ENCODE data around the gene SEMA5A.

SEMA5A gene

DNA sequence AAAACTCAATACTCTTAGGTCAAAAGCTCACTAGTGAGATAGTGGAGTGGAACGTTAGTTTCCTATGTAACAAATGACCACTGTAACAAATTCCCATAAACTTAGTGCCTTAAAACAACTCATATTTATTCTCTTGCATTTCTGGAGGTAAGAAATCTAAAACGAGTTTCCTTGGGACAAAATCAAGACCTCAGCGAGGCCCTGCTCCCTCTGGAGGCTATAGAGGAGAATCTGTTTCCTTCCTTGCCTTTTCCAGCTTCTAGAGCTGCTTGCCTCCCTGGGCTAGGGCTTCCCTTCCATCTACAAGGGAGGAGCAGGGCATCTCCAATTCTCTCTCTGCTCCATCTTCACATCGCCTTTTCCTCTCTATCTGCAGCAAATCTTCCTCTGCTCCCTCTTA lies 32.0 kb downstream of the SEMA5A start:
- no peak for DNase-seq

- DNase-seq, result no peak
Observed at GRCh38 chr5:9512457-9512856, 33.4 kb downstream of the SEMA5A start.

GRCh38 chr5:9507974-9508373 lies 37.9 kb downstream of the SEMA5A start:
- DNase-seq, result no peak

DNA sequence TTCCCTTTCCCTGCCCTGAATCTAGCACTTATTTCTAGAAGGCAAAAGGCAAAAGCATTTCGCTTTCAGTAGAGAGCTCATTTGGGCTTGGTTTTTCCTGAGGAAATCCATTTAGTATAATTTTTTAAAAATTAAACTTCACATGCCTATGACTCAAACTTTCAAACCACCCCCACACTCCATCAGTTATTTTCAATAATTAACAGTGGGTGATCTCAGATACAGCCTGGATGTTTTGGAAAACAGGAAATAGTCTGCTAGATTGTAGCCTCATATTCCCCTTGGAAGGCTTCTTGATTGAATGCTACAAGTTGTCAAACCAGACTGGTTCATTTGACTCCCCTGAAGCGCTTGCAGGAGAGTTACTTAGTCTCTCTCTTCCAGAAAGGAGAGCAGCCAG lies 40.6 kb downstream of the SEMA5A start:
- no peak for DNase-seq

DNA sequence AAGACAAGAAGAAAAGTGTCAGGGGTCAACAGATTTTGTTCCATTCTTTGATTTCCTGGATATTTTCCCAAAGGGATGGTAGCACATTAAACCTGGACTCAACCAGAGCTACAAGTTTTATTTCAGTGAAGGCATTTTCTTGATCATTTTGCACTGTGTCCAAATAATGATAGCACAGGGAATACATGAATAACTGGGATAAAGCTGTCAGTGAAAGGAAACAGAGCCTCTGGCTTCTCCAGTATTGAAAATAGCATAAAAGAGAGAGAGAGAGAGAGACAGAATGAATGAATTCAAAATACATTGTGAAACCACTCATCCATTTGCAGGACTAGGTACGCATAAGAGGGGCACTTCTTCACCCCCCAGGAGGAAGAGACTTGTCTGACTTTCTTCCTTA lies 43.0 kb downstream of the SEMA5A start:
- DNase-seq, result no peak

GRCh38 chr5:9502050-9502834 lies 43.6 kb downstream of the SEMA5A start:
- DNase-seq, result no peak

DNA sequence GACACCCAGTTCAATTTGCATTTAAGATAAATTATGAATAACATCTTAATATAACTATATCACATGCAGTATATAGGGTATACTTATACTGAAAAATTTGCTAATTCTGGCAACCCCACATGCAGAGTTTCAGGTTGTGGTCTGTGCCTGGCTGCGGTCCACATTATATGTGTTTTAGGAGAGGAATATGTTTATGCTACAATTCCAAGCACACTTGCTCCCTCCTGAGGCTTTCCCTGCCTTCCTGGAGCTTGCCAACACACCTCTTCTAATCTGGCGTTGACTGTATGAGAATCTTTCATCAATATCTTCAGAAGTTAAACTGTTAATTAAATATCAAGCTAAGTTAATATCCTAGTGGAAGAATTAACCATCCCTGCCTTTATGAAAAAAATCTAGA lies 45.2 kb downstream of the SEMA5A start:
- DNase-seq, result no peak

- DNase-seq, result no peak
Observed at GRCh38 chr5:9500193-9500592, 45.7 kb downstream of the SEMA5A start.

GRCh38 chr5:9499498-9499876 lies 46.4 kb downstream of the SEMA5A start:
- DNase-seq, result no peak

- DNase-seq, result no peak
Observed at GRCh38 chr5:9498541-9499497, 47.1 kb downstream of the SEMA5A start.

DNA sequence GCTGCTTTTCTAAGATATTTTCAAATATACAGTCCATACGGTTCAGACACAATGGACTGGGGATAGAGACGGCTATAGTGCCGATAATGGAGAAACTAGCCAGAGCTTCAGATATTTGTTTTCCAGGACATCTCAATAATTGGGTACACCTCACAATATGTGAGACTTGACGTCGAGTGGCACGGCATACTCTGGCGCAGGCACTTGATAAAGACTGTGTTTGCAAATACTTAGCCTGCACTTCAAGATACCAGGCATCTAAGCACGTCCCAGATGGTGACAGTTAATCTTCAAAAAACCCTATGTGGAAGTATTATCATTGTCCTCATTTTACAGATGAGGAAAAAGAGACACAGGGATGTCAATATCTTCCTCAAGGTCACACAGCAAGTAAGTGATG lies 48.5 kb downstream of the SEMA5A start:
- no peak for DNase-seq

DNA sequence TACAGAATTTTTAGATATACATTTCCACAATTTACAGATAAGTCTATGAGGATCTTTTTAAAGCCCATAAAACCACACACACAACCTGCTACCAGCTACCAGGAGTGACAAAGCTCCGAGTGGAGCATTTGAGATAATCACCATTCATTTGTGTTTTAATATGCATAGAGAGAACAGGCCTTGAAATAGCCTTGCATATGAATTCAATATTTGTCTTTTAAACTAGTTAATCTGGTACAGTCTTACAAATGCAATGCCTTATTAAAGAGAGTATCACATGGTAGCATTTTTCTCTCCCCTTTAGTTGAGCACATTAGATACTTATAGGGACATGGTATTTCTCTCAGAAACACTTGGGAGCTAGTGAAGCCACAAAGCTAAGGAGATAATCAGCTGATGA lies 49.1 kb downstream of the SEMA5A start:
- DNase-seq, result no peak

- DNase-seq, result no peak
Observed at GRCh38 chr5:9495121-9495520, 50.8 kb downstream of the SEMA5A start.

GRCh38 chr5:9494301-9494700 lies 51.6 kb downstream of the SEMA5A start:
- DNase-seq, result no peak

GRCh38 chr5:9490494-9491097 lies 55.3 kb downstream of the SEMA5A start:
- no peak for DNase-seq

- no peak for DNase-seq
Observed at GRCh38 chr5:9483779-9484178, 62.1 kb downstream of the SEMA5A start.

- DNase-seq, result no peak
Observed at GRCh38 chr5:9483243-9483642, 62.6 kb downstream of the SEMA5A start.

- DNase-seq, result no peak
Observed at GRCh38 chr5:9482381-9482780, 63.5 kb downstream of the SEMA5A start.

GRCh38 chr5:9480499-9480898 lies 65.4 kb downstream of the SEMA5A start:
- no peak for DNase-seq

DNA sequence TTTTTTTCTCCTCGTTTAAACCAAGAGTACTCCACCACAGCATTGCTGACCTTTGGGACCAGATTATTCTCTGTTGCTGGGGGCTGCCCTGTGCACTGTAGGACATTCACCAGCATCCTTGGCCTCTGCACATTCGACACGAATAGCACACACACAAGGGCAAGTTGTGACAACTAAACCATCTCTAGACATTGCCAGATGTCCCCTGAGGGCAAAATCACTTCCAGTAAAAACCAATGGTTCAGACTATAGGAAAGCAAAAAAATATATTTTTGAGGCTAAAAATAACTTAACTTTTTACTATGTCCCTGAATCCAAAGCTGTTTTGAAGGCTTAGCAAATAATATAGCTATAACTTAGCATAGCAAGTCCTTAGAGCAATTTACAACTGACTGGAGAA lies 65.9 kb downstream of the SEMA5A start:
- no peak for DNase-seq

DNA sequence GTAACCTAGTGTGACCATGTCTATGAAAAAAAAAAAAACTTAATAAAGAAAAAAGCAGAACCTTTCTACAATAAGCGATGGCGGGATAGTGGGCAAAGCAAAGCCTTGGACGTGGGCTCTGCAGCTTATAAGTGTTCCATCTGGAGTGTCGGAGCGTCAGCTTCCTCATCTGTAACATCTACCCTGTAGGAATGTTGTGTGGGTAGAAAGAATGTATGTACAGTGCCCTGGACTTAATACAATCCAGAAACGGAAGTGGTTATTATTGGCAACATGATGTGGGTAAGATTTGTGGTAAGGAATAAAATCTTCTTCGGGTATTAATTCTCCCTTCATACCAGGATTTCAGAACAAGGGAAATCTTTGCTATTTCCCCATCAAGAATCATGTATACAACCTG lies 66.5 kb downstream of the SEMA5A start:
- no peak for DNase-seq

- no peak for DNase-seq
Observed at GRCh38 chr5:9477537-9477936, 68.3 kb downstream of the SEMA5A start.

- DNase-seq, result no peak
Observed at GRCh38 chr5:9474219-9475002, 71.5 kb downstream of the SEMA5A start.

Measured in activated naive CD4-positive, alpha-beta T cell treated with anti-CD3 and anti-CD28 coated beads, Interleukin-2, amount 50 U/mL, for 16 hours (primary cell).